CD1c-positive myeloid dendritic cell (primary cell): Measurements from ENCODE around the gene TPM1.
"Not testable (repeated sequence)": the region's sequence is repeated elsewhere in the genome, so short reads cannot be mapped to it uniquely, and the experiment has no call there.

Experiments used
- DNase-seq: peaks from one replicate; pipeline ENCODE4 v3.0.0-alpha.2; 2016; ENCODE audit errors: extremely low spot score

The TPM1 gene

GRCh38 chr15:63041974-63042876, at the start of gene TPM1:
Gene TPM1, plus strand, starts transcription at chr15:63042747. Its CDS starts 83 bp downstream, at chr15:63042830.
- DNase-seq = peak; percentile 8

- DNase-seq = no peak
Measured at GRCh38 chr15:62993066-62993465, 49.5 kb upstream of the TPM1 start.

- DNase-seq = not testable (repeated sequence)
Measured at GRCh38 chr15:62993632-62994031, 48.9 kb upstream of the TPM1 start.

GRCh38 chr15:62994439-62994838, 48.1 kb upstream of the TPM1 start:
- DNase-seq = no peak

GRCh38 chr15:62994975-62995681, 47.4 kb upstream of the TPM1 start:
- no peak for DNase-seq

GRCh38 chr15:62997441-62997840, 45.1 kb upstream of the TPM1 start:
- no peak for DNase-seq

GRCh38 chr15:62998262-62998890, 44.2 kb upstream of the TPM1 start:
- no peak for DNase-seq

- no peak for DNase-seq
Measured at GRCh38 chr15:62999178-62999577, 43.4 kb upstream of the TPM1 start.

- DNase-seq = no peak
Measured at GRCh38 chr15:62999923-63000561, 42.5 kb upstream of the TPM1 start.

- DNase-seq = no peak
Measured at GRCh38 chr15:63000706-63001105, 41.8 kb upstream of the TPM1 start.

GRCh38 chr15:63004211-63004610, 38.3 kb upstream of the TPM1 start:
- no peak for DNase-seq

- DNase-seq = no peak
Measured at GRCh38 chr15:63006032-63006878, 36.3 kb upstream of the TPM1 start.

- DNase-seq = no peak
Measured at GRCh38 chr15:63008333-63009049, 34.1 kb upstream of the TPM1 start.

- DNase-seq = no peak
Measured at GRCh38 chr15:63010386-63010785, 32.2 kb upstream of the TPM1 start.

GRCh38 chr15:63010920-63011693, 31.4 kb upstream of the TPM1 start:
- no peak for DNase-seq

- no peak for DNase-seq
Measured at GRCh38 chr15:63012444-63012843, 30.1 kb upstream of the TPM1 start.

GRCh38 chr15:63013052-63013808, 29.3 kb upstream of the TPM1 start:
- no peak for DNase-seq

GRCh38 chr15:63014578-63014977, 28.0 kb upstream of the TPM1 start:
- DNase-seq = no peak

- DNase-seq = peak; percentile 5
Measured at GRCh38 chr15:63015618-63016017, 26.9 kb upstream of the TPM1 start.
